WTC11 (cell line): ENCODE data around the gene COX4I1. TPM values are rescaled to one million over a fixed set of nuclear protein-coding genes. Genes with fewer than 3 reads are reported as not detected.

Experiments used
- ATAC-seq: fragments of 200-7000 bp; cut with Tn5 transposase; 2 replicates; pipeline ENCODE4 v1.10.0; 2021; ENCODE audit warnings: mild to moderate bottlenecking, moderate library complexity
- CTCF ChIA-PET: fragments of 300-600 bp; sonication (Branson Sonifier 250); formaldehyde crosslinking; loops from one replicate; lab custom pipeline; 2021; ENCODE audit warnings: antibody characterized with exemption; lab: Charles Lee
- POLR2A ChIA-PET: fragments of 350-600 bp; sonication (Branson Sonifier 250); formaldehyde crosslinking; loops from one replicate; lab custom pipeline; 2021; ENCODE audit warnings: antibody characterized with exemption; lab: Charles Lee
- DNase-seq: peaks from one replicate; pipeline ENCODE4 v3.0.0; 2021; ENCODE audit warnings: low spot score
- H3K27ac Mint-ChIP-seq: 2 replicates; pipeline ENCODE4 v1.8.0; 2021; ENCODE audit warnings: mixed read lengths
- H3K27me3 Mint-ChIP-seq: 2 replicates; pipeline ENCODE4 v1.8.0; 2021; ENCODE audit warnings: low read depth, mild to moderate bottlenecking, moderate library complexity, mixed read lengths
- H3K36me3 Mint-ChIP-seq: 2 replicates; pipeline ENCODE4 v1.8.0; 2021; ENCODE audit warnings: mixed read lengths
- H3K4me1 Mint-ChIP-seq: 2 replicates; pipeline ENCODE4 v1.8.0; 2022; ENCODE audit warnings: mixed read lengths
- H3K4me3 Mint-ChIP-seq: 2 replicates; pipeline ENCODE4 v1.8.0; 2021; ENCODE audit warnings: mild to moderate bottlenecking, moderate library complexity, mixed read lengths
- H3K9me3 Mint-ChIP-seq: 2 replicates; pipeline ENCODE4 v1.8.0; 2021; ENCODE audit warnings: mixed read lengths
- AFF4 ChIP-seq: sonication (generic); formaldehyde crosslinking; IDR thresholded peaks from 2 replicates; pipeline ENCODE4 v1.8.1; 2023; ENCODE audit warnings: mild to moderate bottlenecking, missing genetic modification reagents, borderline replicate concordance
- ATF1 ChIP-seq: sonication (generic); formaldehyde crosslinking; IDR thresholded peaks from 2 replicates; pipeline ENCODE4 v1.8.1; 2023; ENCODE audit warnings: mild to moderate bottlenecking, moderate library complexity, missing genetic modification reagents
- GTF2I ChIP-seq: fragments of 250-450 bp; sonication (Bioruptor Pico); conservative IDR thresholded peaks from 2 replicates; pipeline ENCODE4 v1.4.0; 2021; ENCODE audit warnings: mild to moderate bottlenecking
- HMGXB4 ChIP-seq: sonication (generic); formaldehyde crosslinking; IDR thresholded peaks from 2 replicates; pipeline ENCODE4 v1.8.1; 2023; ENCODE audit warnings: mild to moderate bottlenecking, moderate library complexity, missing genetic modification reagents
- JAZF1 ChIP-seq: fragments of 250-450 bp; sonication (Bioruptor Pico); IDR thresholded peaks from 2 replicates; pipeline ENCODE4 v1.9.0; 2021; ENCODE audit warnings: moderate library complexity, mild to moderate bottlenecking, inconsistent platforms
- NFYB ChIP-seq: sonication (generic); formaldehyde crosslinking; conservative IDR thresholded peaks from 2 replicates; pipeline ENCODE4 v1.8.0; 2022; ENCODE audit warnings: low read depth, missing genetic modification reagents
- RELA ChIP-seq: sonication (generic); formaldehyde crosslinking; IDR thresholded peaks from 2 replicates; pipeline ENCODE4 v1.8.1; 2022; ENCODE audit warnings: missing genetic modification reagents, mild to moderate bottlenecking, borderline replicate concordance
- RORB ChIP-seq: fragments of 250-450 bp; sonication (Bioruptor Pico); IDR thresholded peaks from 2 replicates; pipeline ENCODE4 v1.9.0; 2021; ENCODE audit warnings: mild to moderate bottlenecking
- SMAD3 ChIP-seq: sonication (generic); formaldehyde crosslinking; IDR thresholded peaks from 2 replicates; pipeline ENCODE4 v1.8.0; 2022; ENCODE audit warnings: missing genetic modification reagents, mild to moderate bottlenecking, borderline replicate concordance
- TEAD1 ChIP-seq: sonication (generic); formaldehyde crosslinking; IDR thresholded peaks from 2 replicates; pipeline ENCODE4 v1.8.0; 2022; ENCODE audit warnings: mild to moderate bottlenecking, missing genetic modification reagents
- ZNF232 ChIP-seq: sonication (generic); formaldehyde crosslinking; IDR thresholded peaks from 2 replicates; pipeline ENCODE4 v1.8.0; 2022; ENCODE audit warnings: mild to moderate bottlenecking, missing genetic modification reagents
- ZNF671 ChIP-seq: fragments of 250-450 bp; sonication (Bioruptor Pico); IDR thresholded peaks from 2 replicates; pipeline ENCODE4 v1.8.0; 2021; ENCODE audit warnings: mild to moderate bottlenecking
- total RNA-seq: library from RNA; stranded (reverse); gene quantifications from 3 replicates; pipeline ENCODE4 v1.2.3, GENCODE V29; 2021
- TF ChIP-seq, protein P1 (sequence below): sonication (generic); formaldehyde crosslinking; IDR thresholded peaks from 2 replicates; pipeline ENCODE4 v1.8.0; 2023; ENCODE audit warnings: mild to moderate bottlenecking, missing genetic modification reagents
- TF ChIP-seq, protein P2 (sequence below): fragments of 250-450 bp; sonication (Bioruptor Pico); IDR thresholded peaks from 2 replicates; pipeline ENCODE4 v1.9.0; 2021; ENCODE audit warnings: mild to moderate bottlenecking, borderline replicate concordance
- TF ChIP-seq, protein P3 (sequence below): fragments of 250-450 bp; sonication (Bioruptor Pico); IDR thresholded peaks from 2 replicates; pipeline ENCODE4 v1.9.0; 2021; ENCODE audit warnings: mild to moderate bottlenecking

The COX4I1 gene
- total RNA-seq, 1 experiment from 2014 or later: 618 TPM

DNA sequence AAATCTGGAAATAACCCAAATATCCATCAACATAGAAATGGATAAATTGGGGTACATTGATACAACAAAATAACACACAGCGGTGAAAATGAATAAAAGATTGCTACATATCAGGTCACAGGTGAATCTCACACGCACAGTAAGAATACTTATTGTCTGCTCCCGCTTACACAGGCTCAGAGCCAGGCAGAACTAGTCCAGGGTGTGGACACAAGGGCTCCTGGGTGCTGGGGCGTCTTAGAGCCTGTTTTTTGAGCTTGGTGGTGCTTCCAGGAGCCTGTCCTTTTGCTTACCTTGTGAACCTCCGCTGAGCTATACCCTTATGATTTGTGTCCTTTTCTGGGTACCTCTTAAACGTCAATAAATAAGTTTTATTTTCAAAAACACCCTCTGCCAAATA, 28.8 kb upstream of the COX4I1 start:
- Mint-ChIP-seq H3K27ac (no peak overlapping the region), H3K4me3 (no peak overlapping the region), H3K9me3 (no peaks in the 10 kb centered on the region), H3K4me1 (peaks cover 18% of the 10 kb centered on the region), H3K27me3 (no peaks in the 10 kb centered on the region), H3K36me3 (no peaks in the 10 kb centered on the region; the same call in 1 of the 2 replicates)
- ATAC-seq (no peak), DNase-seq (no peak)
- TF ChIP-seq TEAD1 (CRISPR knock-in tag): no peak
- TF ChIP-seq, protein P1, sequence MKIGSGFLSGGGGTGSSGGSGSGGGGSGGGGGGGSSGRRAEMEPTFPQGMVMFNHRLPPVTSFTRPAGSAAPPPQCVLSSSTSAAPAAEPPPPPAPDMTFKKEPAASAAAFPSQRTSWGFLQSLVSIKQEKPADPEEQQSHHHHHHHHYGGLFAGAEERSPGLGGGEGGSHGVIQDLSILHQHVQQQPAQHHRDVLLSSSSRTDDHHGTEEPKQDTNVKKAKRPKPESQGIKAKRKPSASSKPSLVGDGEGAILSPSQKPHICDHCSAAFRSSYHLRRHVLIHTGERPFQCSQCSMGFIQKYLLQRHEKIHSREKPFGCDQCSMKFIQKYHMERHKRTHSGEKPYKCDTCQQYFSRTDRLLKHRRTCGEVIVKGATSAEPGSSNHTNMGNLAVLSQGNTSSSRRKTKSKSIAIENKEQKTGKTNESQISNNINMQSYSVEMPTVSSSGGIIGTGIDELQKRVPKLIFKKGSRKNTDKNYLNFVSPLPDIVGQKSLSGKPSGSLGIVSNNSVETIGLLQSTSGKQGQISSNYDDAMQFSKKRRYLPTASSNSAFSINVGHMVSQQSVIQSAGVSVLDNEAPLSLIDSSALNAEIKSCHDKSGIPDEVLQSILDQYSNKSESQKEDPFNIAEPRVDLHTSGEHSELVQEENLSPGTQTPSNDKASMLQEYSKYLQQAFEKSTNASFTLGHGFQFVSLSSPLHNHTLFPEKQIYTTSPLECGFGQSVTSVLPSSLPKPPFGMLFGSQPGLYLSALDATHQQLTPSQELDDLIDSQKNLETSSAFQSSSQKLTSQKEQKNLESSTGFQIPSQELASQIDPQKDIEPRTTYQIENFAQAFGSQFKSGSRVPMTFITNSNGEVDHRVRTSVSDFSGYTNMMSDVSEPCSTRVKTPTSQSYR (CRISPR knock-in tag): no peak
- ChIA-PET POLR2A (no interaction called here), CTCF (interaction anchor here (0.6 to 1.2 kb wide), 3 partner anchors 11 to 49 kb away, joined by 3 to 5 read pairs (median 3); no protein-coding TSS in a partner anchor)

GRCh38 chr16:85773044-85773443, 26.5 kb upstream of the COX4I1 start:
- Mint-ChIP-seq H3K36me3 (peaks cover 8% of the 10 kb centered on the region), H3K9me3 (no peaks in the 10 kb centered on the region), H3K4me1 (peaks cover 11% of the 10 kb centered on the region), H3K27me3 (no peaks in the 10 kb centered on the region), H3K27ac (no peak overlapping the region), H3K4me3 (no peak overlapping the region)
- ATAC-seq: no peak
- no peak for DNase-seq
- ChIA-PET CTCF (interaction anchor here (0.7 kb wide), 1 partner anchor 54 kb away, joined by 3 read pairs; no protein-coding TSS in a partner anchor), POLR2A (no interaction called here)
- no peak for TF ChIP-seq RORB (CRISPR knock-in tag)
- no peak for TF ChIP-seq GTF2I (CRISPR knock-in tag)
- TF ChIP-seq RELA (CRISPR knock-in tag): no peak
- TF ChIP-seq ATF1: no peak
- no peak for TF ChIP-seq AFF4 (CRISPR knock-in tag)
- TF ChIP-seq ZNF232: no peak
- TF ChIP-seq, protein P2, sequence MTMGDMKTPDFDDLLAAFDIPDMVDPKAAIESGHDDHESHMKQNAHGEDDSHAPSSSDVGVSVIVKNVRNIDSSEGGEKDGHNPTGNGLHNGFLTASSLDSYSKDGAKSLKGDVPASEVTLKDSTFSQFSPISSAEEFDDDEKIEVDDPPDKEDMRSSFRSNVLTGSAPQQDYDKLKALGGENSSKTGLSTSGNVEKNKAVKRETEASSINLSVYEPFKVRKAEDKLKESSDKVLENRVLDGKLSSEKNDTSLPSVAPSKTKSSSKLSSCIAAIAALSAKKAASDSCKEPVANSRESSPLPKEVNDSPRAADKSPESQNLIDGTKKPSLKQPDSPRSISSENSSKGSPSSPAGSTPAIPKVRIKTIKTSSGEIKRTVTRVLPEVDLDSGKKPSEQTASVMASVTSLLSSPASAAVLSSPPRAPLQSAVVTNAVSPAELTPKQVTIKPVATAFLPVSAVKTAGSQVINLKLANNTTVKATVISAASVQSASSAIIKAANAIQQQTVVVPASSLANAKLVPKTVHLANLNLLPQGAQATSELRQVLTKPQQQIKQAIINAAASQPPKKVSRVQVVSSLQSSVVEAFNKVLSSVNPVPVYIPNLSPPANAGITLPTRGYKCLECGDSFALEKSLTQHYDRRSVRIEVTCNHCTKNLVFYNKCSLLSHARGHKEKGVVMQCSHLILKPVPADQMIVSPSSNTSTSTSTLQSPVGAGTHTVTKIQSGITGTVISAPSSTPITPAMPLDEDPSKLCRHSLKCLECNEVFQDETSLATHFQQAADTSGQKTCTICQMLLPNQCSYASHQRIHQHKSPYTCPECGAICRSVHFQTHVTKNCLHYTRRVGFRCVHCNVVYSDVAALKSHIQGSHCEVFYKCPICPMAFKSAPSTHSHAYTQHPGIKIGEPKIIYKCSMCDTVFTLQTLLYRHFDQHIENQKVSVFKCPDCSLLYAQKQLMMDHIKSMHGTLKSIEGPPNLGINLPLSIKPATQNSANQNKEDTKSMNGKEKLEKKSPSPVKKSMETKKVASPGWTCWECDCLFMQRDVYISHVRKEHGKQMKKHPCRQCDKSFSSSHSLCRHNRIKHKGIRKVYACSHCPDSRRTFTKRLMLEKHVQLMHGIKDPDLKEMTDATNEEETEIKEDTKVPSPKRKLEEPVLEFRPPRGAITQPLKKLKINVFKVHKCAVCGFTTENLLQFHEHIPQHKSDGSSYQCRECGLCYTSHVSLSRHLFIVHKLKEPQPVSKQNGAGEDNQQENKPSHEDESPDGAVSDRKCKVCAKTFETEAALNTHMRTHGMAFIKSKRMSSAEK (CRISPR knock-in tag): no peak
- no peak for TF ChIP-seq SMAD3 (CRISPR knock-in tag)
- TF ChIP-seq ZNF671: no peak
- TF ChIP-seq, protein P3, sequence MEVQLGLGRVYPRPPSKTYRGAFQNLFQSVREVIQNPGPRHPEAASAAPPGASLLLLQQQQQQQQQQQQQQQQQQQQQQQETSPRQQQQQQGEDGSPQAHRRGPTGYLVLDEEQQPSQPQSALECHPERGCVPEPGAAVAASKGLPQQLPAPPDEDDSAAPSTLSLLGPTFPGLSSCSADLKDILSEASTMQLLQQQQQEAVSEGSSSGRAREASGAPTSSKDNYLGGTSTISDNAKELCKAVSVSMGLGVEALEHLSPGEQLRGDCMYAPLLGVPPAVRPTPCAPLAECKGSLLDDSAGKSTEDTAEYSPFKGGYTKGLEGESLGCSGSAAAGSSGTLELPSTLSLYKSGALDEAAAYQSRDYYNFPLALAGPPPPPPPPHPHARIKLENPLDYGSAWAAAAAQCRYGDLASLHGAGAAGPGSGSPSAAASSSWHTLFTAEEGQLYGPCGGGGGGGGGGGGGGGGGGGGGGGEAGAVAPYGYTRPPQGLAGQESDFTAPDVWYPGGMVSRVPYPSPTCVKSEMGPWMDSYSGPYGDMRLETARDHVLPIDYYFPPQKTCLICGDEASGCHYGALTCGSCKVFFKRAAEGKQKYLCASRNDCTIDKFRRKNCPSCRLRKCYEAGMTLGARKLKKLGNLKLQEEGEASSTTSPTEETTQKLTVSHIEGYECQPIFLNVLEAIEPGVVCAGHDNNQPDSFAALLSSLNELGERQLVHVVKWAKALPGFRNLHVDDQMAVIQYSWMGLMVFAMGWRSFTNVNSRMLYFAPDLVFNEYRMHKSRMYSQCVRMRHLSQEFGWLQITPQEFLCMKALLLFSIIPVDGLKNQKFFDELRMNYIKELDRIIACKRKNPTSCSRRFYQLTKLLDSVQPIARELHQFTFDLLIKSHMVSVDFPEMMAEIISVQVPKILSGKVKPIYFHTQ (CRISPR knock-in tag): no peak
- no peak for TF ChIP-seq NFYB (CRISPR knock-in tag)
- TF ChIP-seq JAZF1 (CRISPR knock-in tag): no peak
- no peak for TF ChIP-seq HMGXB4
